Upper lobe of left lung (tissue), 4 donors: ENCODE measurements around the gene KLF9.

Experiments
- EP300 ChIP-seq, 4 donors: sonication (generic); formaldehyde crosslinking; IDR thresholded peaks; one replicate each; pipeline ENCODE4 v1.5.1; 2017; ENCODE audit warnings: antibody characterized with exemption in 4 of 4, control low read depth in 2 of 4
- POLR2A ChIP-seq, 4 donors: fragments of 450-650 bp; IDR thresholded peaks; one replicate each; pipeline ENCODE4 v1.5.1; 2016 to 2017; ENCODE audit warnings: antibody characterized with exemption in 4 of 4, mild to moderate bottlenecking in 2 of 4
- TF ChIP-seq, protein P1 (sequence below), 6 experiments: fragments of 450-650 bp in 4 of 6; fragments of 200-600 bp in 2 of 6; sonication (generic) in 2 of 6; IDR thresholded peaks; one replicate each; pipeline ENCODE4 v1.5.1; 2016 to 2019; ENCODE audit warnings: antibody characterized with exemption in 6 of 6

DNA sequence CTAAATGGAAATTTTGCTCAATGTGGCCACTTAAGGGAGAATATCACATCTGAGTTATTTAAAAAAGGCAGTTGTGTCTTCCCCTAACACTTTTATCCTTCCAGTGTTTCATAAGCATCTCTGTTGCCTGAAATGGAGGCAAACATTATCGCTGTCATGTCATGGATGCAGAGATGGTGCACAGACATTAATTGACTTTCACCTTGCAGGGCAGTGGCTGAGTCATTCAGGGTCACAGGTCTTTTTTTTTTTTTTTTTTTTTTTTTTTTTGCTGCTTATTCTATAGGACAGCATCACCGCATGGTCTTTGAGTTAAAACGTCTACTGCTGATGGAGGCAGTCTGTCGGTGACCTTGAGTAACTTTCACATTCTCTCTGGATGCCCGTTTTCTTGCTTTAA lies 36.3 kb upstream of the KLF9 start:
- TF ChIP-seq, protein P1, sequence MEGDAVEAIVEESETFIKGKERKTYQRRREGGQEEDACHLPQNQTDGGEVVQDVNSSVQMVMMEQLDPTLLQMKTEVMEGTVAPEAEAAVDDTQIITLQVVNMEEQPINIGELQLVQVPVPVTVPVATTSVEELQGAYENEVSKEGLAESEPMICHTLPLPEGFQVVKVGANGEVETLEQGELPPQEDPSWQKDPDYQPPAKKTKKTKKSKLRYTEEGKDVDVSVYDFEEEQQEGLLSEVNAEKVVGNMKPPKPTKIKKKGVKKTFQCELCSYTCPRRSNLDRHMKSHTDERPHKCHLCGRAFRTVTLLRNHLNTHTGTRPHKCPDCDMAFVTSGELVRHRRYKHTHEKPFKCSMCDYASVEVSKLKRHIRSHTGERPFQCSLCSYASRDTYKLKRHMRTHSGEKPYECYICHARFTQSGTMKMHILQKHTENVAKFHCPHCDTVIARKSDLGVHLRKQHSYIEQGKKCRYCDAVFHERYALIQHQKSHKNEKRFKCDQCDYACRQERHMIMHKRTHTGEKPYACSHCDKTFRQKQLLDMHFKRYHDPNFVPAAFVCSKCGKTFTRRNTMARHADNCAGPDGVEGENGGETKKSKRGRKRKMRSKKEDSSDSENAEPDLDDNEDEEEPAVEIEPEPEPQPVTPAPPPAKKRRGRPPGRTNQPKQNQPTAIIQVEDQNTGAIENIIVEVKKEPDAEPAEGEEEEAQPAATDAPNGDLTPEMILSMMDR (IDR thresholded peaks at IDR 0.05), result no peak
- TF ChIP-seq POLR2A (IDR thresholded peaks at IDR 0.05) (no peak), EP300 (IDR thresholded peaks at IDR 0.05) (no peak)
